Effector memory CD4-positive, alpha-beta T cell (primary cell): ENCODE results near the gene SLF2.

Experiments used
- DNase-seq, 3 donors: peaks; one replicate each; pipeline ENCODE4 v3.0.0-alpha.2; 2020
- H3K27ac ChIP-seq: 2 replicates; pipeline ENCODE4 v1.7.0; 2013; ENCODE audit warnings: mild to moderate bottlenecking, low read length, moderate library complexity; ENCODE audit not compliant: insufficient read depth, poor library complexity, severe bottlenecking
- H3K27me3 ChIP-seq: replicated peaks from 2 replicates; pipeline ENCODE4 v1.7.0; 2013; ENCODE audit warnings: mild to moderate bottlenecking, low read length; ENCODE audit not compliant: insufficient read depth, control insufficient read depth, poor library complexity, severe bottlenecking
- H3K36me3 ChIP-seq: 2 replicates; pipeline ENCODE4 v1.7.0; 2013; ENCODE audit warnings: mild to moderate bottlenecking, low read length, moderate library complexity; ENCODE audit not compliant: control insufficient read depth, insufficient read depth
- H3K4me1 ChIP-seq: 2 replicates; pipeline ENCODE4 v1.7.0; 2013; ENCODE audit warnings: low read length, mild to moderate bottlenecking; ENCODE audit not compliant: control insufficient read depth, insufficient read depth, poor library complexity, severe bottlenecking
- H3K4me3 ChIP-seq: 2 replicates; pipeline ENCODE4 v1.7.0; 2013; ENCODE audit warnings: low read length, low read depth, mild to moderate bottlenecking; ENCODE audit not compliant: insufficient read depth, poor library complexity, severe bottlenecking
- H3K9me3 ChIP-seq: 2 replicates; pipeline ENCODE4 v1.7.0; 2013; ENCODE audit warnings: mild to moderate bottlenecking, low read length, moderate library complexity; ENCODE audit not compliant: control insufficient read depth

The SLF2 gene

DNA sequence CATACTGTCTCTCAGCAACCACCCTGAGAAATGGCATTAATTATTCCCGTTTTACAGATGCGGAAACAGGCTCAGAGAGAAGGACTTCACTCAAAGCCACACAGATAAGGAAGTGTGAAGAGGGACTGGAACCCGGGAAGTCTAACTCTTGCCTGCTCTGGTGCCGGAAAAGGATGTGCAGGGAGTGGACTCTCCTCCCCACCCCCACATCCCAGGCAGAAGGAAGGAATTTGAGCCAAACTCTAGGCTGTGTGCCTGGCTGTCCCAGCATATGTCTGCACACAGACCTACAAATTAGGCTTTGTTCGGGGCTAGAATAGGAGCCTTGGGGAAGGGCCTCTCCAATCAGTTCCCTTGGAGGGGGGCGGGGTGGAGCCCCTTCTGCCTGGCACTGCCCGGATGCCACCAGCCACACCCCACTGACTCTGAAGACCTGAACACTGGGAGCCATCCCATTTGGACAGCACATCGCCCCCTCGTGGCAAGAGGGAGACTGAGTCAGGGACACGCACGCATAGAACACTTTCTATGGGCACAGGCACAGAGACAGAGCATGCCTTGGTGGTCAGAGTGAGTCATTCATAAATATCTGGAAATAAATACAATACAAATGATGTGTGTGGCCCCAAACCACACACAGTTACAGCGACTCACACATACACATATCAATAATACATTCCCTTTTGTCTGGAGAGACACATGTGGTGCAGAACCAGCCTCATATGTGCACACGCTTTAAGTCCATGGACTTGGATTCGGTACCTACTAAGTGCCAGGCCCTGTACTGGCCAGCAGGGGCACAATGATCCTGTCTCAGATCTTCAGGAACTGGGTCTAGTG, 100.0 kb downstream of the SLF2 start:
- Histone ChIP-seq H3K4me1 (no peaks in the 10 kb centered on the region), H3K4me3 (no peak overlapping the region), H3K27ac (no peak overlapping the region), H3K27me3 (peaks cover 2% of the 10 kb centered on the region), H3K36me3 (no peaks in the 10 kb centered on the region), H3K9me3 (no peaks in the 10 kb centered on the region)
- DNase-seq, result peak; percentile 48 to 62 (median 49)

GRCh38 chr10:101013365-101013825, 100.6 kb downstream of the SLF2 start:
- Histone ChIP-seq H3K4me1 (no peaks in the 10 kb centered on the region), H3K36me3 (no peaks in the 10 kb centered on the region), H3K27me3 (peaks cover 2% of the 10 kb centered on the region), H3K4me3 (no peak overlapping the region), H3K9me3 (no peaks in the 10 kb centered on the region), H3K27ac (no peak overlapping the region)
- no peak for DNase-seq

DNA sequence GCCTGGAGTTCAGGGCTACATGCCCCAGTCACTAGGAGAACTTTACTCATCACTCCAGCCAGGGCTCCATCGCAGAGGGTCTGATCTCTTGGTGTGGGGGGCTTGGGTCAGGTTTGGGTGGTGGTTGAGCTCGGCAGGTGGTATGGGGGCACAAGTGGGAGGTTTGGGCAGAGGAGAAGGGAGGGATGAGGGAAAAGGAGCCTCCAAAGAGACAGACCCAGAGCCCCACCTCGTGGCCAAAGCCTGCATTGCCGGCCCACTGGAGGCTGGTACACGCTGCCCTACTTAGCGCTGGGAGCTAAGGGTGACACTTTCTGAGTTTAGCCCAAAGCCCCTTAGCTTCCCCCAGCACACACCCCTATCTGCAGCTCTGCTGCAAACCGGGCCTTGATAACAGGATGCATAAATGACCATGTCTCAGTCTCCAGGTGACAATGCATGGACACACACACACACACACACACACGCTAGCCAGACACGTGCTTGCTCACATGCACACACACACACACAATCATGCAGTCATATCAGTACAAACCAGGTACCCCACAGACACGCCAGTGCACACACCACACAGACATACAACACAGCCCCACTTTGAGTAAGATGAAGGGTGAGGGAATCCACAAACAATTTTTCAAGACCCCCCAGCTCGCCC, 101.6 kb downstream of the SLF2 start:
- peak; percentile 50 to 63 (median 54) for DNase-seq
- peaks cover 3% of the 10 kb centered on the region for H3K4me1 ChIP-seq
- no peak overlapping the region for H3K27ac ChIP-seq
- H3K4me3 ChIP-seq, result no peak overlapping the region
- H3K27me3 ChIP-seq, result peaks cover 2% of the 10 kb centered on the region
- no peaks in the 10 kb centered on the region for H3K9me3 ChIP-seq
- H3K36me3 ChIP-seq, result no peaks in the 10 kb centered on the region
